Measurements from ENCODE around the gene GKN2. TPM values are rescaled to one million over a fixed set of nuclear protein-coding genes. Genes with fewer than 3 reads are reported as not detected.

The GKN2 gene
- total RNA-seq, 1 experiment from 2014 or later, result not detected

DNA sequence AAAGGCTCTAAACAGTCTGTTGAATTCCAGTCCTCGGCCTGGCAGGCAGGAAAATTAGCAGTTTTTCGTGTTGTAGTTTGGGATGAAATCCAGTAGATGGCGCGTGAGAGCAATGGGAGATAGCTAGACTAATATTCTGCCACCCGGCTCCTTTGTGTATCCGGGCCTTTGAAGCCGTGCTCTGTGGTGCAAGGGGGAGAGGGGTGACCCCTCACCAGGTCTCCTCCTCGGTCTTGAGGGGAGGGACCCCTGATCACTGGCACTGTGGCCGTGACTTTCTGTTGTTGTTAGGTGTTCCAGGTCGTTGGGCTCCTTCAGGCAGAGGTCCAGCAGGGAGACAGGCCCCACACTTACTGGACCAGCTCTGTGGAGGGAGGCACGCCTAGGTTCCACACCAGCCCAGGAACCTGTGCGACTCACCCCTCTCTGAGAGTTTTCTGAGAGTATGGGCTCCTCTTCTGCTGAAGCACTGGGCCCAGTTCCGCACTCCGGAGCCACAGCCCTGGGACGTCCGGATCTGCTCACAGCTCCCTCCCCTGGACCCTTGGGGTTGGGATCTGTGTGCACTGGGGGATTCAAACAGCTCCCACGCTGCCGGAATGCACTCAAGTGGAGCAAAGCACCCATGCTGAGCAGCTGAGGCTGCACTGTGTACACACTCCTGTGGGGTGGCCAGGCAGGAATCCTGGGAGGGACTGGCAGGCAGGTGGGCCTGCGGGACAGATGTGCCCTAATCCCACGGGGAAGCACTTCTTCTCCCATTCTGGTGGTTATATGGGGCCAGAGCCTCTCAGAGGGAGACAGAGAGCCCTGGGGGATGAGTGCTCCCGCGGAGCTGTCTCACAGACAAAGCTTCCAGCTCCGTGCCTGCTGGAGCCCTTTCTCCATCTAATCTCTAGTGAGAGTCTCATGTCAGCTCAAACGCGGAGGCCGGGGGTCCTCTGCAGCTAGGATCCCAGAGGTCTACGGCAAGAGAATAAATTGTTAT lies 8.8 kb downstream of the GKN2 start (continued):
- TF ChIP-seq, protein P1, sequence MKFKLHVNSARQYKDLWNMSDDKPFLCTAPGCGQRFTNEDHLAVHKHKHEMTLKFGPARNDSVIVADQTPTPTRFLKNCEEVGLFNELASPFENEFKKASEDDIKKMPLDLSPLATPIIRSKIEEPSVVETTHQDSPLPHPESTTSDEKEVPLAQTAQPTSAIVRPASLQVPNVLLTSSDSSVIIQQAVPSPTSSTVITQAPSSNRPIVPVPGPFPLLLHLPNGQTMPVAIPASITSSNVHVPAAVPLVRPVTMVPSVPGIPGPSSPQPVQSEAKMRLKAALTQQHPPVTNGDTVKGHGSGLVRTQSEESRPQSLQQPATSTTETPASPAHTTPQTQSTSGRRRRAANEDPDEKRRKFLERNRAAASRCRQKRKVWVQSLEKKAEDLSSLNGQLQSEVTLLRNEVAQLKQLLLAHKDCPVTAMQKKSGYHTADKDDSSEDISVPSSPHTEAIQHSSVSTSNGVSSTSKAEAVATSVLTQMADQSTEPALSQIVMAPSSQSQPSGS (CRISPR knock-in tag; IDR thresholded peaks at IDR 0.05; ENCODE audit: borderline replicate concordance, low read depth), result no peak
- TF ChIP-seq, protein P2, sequence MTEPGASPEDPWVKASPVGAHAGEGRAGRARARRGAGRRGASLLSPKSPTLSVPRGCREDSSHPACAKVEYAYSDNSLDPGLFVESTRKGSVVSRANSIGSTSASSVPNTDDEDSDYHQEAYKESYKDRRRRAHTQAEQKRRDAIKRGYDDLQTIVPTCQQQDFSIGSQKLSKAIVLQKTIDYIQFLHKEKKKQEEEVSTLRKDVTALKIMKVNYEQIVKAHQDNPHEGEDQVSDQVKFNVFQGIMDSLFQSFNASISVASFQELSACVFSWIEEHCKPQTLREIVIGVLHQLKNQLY (CRISPR knock-in tag; IDR thresholded peaks at IDR 0.05), result no peak
- TF ChIP-seq ZNF423 (CRISPR knock-in tag; IDR thresholded peaks at IDR 0.05) (0 out of 2 replicates have a peak, but pooled peaks have one; percentile 10), RORB (CRISPR knock-in tag; IDR thresholded peaks at IDR 0.05) (no peak), NR1H2 (CRISPR knock-in tag; IDR thresholded peaks at IDR 0.05) (no peak), ETV6 (CRISPR knock-in tag; IDR thresholded peaks at IDR 0.05) (0 out of 2 replicates have a peak, but pooled peaks have one; percentile 37), ELF4 (CRISPR knock-in tag; IDR thresholded peaks at IDR 0.05; ENCODE audit: low read depth) (no peak), ZNF671 (CRISPR knock-in tag; IDR thresholded peaks at IDR 0.05) (no peak), CREB1 (CRISPR knock-in tag; IDR thresholded peaks at IDR 0.05) (no peak)
- TF ChIP-seq, protein P3, sequence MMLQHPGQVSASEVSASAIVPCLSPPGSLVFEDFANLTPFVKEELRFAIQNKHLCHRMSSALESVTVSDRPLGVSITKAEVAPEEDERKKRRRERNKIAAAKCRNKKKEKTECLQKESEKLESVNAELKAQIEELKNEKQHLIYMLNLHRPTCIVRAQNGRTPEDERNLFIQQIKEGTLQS (CRISPR knock-in tag; conservative IDR thresholded peaks at IDR 0.05), result no peak
- TF ChIP-seq, protein P4, sequence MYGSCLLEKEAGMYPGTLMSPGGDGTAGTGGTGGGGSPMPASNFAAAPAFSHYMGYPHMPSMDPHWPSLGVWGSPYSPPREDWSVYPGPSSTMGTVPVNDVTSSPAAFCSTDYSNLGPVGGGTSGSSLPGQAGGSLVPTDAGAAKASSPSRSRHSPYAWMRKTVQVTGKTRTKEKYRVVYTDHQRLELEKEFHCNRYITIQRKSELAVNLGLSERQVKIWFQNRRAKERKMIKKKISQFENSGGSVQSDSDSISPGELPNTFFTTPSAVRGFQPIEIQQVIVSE (CRISPR knock-in tag; IDR thresholded peaks at IDR 0.05; ENCODE audit: borderline replicate concordance), result no peak
- TF ChIP-seq, protein P5, sequence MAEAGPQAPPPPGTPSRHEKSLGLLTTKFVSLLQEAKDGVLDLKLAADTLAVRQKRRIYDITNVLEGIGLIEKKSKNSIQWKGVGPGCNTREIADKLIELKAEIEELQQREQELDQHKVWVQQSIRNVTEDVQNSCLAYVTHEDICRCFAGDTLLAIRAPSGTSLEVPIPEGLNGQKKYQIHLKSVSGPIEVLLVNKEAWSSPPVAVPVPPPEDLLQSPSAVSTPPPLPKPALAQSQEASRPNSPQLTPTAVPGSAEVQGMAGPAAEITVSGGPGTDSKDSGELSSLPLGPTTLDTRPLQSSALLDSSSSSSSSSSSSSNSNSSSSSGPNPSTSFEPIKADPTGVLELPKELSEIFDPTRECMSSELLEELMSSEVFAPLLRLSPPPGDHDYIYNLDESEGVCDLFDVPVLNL (CRISPR knock-in tag; IDR thresholded peaks at IDR 0.05; ENCODE audit: borderline replicate concordance, low read depth), result no peak
- TF ChIP-seq, protein P6, sequence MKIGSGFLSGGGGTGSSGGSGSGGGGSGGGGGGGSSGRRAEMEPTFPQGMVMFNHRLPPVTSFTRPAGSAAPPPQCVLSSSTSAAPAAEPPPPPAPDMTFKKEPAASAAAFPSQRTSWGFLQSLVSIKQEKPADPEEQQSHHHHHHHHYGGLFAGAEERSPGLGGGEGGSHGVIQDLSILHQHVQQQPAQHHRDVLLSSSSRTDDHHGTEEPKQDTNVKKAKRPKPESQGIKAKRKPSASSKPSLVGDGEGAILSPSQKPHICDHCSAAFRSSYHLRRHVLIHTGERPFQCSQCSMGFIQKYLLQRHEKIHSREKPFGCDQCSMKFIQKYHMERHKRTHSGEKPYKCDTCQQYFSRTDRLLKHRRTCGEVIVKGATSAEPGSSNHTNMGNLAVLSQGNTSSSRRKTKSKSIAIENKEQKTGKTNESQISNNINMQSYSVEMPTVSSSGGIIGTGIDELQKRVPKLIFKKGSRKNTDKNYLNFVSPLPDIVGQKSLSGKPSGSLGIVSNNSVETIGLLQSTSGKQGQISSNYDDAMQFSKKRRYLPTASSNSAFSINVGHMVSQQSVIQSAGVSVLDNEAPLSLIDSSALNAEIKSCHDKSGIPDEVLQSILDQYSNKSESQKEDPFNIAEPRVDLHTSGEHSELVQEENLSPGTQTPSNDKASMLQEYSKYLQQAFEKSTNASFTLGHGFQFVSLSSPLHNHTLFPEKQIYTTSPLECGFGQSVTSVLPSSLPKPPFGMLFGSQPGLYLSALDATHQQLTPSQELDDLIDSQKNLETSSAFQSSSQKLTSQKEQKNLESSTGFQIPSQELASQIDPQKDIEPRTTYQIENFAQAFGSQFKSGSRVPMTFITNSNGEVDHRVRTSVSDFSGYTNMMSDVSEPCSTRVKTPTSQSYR (CRISPR knock-in tag; IDR thresholded peaks at IDR 0.05), result no peak
- TF ChIP-seq, protein P7, sequence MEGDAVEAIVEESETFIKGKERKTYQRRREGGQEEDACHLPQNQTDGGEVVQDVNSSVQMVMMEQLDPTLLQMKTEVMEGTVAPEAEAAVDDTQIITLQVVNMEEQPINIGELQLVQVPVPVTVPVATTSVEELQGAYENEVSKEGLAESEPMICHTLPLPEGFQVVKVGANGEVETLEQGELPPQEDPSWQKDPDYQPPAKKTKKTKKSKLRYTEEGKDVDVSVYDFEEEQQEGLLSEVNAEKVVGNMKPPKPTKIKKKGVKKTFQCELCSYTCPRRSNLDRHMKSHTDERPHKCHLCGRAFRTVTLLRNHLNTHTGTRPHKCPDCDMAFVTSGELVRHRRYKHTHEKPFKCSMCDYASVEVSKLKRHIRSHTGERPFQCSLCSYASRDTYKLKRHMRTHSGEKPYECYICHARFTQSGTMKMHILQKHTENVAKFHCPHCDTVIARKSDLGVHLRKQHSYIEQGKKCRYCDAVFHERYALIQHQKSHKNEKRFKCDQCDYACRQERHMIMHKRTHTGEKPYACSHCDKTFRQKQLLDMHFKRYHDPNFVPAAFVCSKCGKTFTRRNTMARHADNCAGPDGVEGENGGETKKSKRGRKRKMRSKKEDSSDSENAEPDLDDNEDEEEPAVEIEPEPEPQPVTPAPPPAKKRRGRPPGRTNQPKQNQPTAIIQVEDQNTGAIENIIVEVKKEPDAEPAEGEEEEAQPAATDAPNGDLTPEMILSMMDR (IDR thresholded peaks at IDR 0.05), result peak; percentile 73
- TF ChIP-seq, protein P8, sequence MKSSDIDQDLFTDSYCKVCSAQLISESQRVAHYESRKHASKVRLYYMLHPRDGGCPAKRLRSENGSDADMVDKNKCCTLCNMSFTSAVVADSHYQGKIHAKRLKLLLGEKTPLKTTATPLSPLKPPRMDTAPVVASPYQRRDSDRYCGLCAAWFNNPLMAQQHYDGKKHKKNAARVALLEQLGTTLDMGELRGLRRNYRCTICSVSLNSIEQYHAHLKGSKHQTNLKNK (CRISPR knock-in tag; IDR thresholded peaks at IDR 0.05), result no peak
- TF ChIP-seq, protein P9, sequence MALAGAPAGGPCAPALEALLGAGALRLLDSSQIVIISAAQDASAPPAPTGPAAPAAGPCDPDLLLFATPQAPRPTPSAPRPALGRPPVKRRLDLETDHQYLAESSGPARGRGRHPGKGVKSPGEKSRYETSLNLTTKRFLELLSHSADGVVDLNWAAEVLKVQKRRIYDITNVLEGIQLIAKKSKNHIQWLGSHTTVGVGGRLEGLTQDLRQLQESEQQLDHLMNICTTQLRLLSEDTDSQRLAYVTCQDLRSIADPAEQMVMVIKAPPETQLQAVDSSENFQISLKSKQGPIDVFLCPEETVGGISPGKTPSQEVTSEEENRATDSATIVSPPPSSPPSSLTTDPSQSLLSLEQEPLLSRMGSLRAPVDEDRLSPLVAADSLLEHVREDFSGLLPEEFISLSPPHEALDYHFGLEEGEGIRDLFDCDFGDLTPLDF (CRISPR knock-in tag; IDR thresholded peaks at IDR 0.05), result no peak

Measured in WTC11 (cell line).